Activated naive CD4-positive, alpha-beta T cell treated with anti-CD3 and anti-CD28 coated beads, Interleukin-2, amount 10 ng/mL, durations not matched to agents 7 days and 5 days (primary cell): ENCODE results near the gene EPHB4.

Experiments
- CTCF ChIA-PET: fragments of 350-600 bp; sonication (Branson Sonifier 250); formaldehyde crosslinking; loops from one replicate; lab custom pipeline; 2021; ENCODE audit warnings: antibody characterized with exemption; lab: Charles Lee
- DNase-seq: peaks from one replicate; pipeline ENCODE4 v3.0.0-alpha.2; 2020
- H3K27ac Mint-ChIP-seq: one replicate; pipeline ENCODE4 v1.8.0; 2021; ENCODE audit warnings: mild to moderate bottlenecking, moderate library complexity, mixed read lengths
- H3K27me3 Mint-ChIP-seq: one replicate; pipeline ENCODE4 v1.8.0; 2021; ENCODE audit warnings: mild to moderate bottlenecking, mixed read lengths
- H3K36me3 Mint-ChIP-seq: one replicate; pipeline ENCODE4 v1.8.0; 2021; ENCODE audit warnings: mixed read lengths
- H3K4me1 Mint-ChIP-seq: one replicate; pipeline ENCODE4 v1.8.0; 2021; ENCODE audit warnings: mixed read lengths
- H3K4me3 Mint-ChIP-seq: one replicate; pipeline ENCODE4 v1.8.0; 2021; ENCODE audit warnings: mild to moderate bottlenecking, moderate library complexity, mixed read lengths
- H3K9me3 Mint-ChIP-seq: one replicate; pipeline ENCODE4 v1.8.0; 2021; ENCODE audit warnings: mixed read lengths

EPHB4 gene

DNA sequence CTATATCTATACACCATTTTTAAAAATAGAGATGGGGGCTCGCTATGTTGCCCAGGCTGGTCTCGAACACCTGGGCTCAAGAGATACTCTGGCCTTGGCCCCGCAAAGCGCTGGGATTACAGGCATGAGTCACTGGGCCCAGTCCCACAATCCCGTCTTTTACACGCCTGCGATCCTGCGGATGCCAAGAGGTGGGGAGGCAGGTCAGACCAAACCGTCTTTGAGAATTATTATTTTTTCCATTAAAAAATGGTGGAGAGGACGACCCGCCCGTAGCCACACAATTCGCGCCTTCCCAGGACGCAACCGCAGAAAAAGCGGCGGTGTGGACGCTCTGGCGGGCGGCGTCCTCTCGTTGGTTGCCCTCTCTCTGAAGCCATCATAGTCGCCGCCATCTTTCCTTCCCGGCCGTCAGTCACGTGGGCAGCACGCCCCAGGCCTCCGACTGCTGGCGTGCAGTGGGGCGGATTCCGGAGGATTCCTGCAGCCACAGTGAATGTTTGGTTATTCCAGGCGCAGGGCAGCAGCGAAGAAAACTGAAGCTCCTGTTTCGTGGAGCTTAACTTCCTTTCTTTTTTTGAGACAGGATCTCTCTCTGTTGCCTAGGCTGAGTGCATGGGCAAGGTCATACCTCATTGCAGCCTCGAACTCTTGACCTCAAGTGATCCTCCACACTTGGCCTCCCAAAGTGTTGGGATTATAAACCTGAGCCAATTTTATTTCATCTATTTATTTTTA lies 9.9 kb upstream of the EPHB4 start:
- Mint-ChIP-seq H3K36me3 (no peaks in the 10 kb centered on the region), H3K4me3 (peak overlapping the region; percentile 69), H3K27ac (peak overlapping the region; percentile 73), H3K4me1 (peaks cover 20% of the 10 kb centered on the region), H3K27me3 (peaks cover 9% of the 10 kb centered on the region), H3K9me3 (no peaks in the 10 kb centered on the region)
- DNase-seq, result peak; percentile 83
- CTCF ChIA-PET, result interaction anchor here (1.5 to 2.4 kb wide), 2 partner anchors 14 to 15 kb away, joined by 5 to 7 read pairs; partner anchors contain the start of gene SLC12A9

DNA sequence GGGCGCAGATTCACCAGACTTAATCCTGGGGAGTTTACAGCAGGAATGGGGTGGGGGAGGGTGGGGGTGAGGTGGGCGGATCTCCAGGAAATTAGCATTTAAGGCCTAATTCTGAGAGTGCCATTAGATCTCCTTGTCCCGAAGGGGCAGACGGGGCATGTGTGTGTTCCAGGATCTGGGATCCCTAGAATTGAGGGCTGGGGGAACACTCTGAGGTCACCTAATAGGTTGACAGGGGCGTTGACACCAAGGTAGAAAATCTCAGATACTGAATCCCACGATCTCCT lies 9.4 kb upstream of the EPHB4 start:
- Mint-ChIP-seq H3K27ac (peak overlapping the region; percentile 73), H3K4me1 (peaks cover 20% of the 10 kb centered on the region), H3K27me3 (peaks cover 10% of the 10 kb centered on the region), H3K9me3 (no peaks in the 10 kb centered on the region), H3K4me3 (peak overlapping the region; percentile 69), H3K36me3 (no peaks in the 10 kb centered on the region)
- no peak for DNase-seq
- CTCF ChIA-PET, result interaction anchor here (1.5 to 2.4 kb wide), 2 partner anchors 15 to 16 kb away, joined by 5 to 7 read pairs; partner anchors contain the start of gene SLC12A9

DNA sequence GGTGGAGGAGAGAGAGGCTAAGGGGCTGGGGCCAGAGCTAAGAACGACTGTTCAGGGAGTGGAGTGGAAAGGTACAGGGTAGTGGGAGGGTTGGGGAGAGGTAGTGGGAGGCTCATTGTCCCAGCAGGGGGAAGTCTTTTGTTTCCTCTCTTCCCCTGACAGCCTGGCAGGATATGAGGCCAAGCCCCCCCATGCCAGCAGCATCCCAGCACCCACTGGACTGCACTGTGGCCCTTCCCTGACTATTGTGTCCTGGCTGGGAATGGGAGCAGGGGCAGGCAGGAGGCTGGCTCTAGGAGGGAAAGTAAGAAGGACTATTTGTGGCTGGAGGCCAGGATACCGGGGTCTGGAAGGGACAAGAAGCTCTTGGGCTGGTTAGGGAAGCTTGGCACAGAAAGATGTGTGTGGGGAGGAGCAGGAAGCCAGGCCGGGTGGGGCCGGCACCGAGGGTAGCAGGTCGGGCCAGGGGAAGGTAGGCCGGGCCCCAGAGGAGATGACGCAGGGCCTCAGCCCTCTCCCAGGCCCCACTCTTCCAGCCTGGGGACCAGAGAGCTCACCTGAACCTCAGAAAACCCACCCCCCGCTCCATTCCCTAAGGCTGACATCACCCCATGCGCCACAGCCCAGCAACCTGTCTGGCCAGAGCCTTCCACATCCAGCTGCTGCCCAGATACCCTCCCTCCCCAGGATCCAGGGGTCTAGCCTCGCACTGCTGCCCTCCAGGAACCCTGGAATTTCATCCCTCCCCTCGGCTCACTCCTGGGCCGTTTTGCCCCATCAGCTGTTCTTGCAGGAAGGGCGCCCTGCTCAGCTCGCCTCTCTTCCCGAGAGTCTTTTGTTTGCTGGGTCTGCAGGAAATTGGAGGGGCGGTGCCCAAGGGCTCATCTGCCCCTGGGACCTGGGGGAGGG lies 8.8 kb upstream of the EPHB4 start:
- Mint-ChIP-seq H3K4me3 (peak overlapping the region; percentile 8), H3K27me3 (peaks cover 13% of the 10 kb centered on the region), H3K36me3 (no peaks in the 10 kb centered on the region), H3K4me1 (peaks cover 20% of the 10 kb centered on the region), H3K9me3 (no peaks in the 10 kb centered on the region), H3K27ac (peak overlapping the region; percentile 19)
- no peak for DNase-seq
- CTCF ChIA-PET, result interaction anchor here (1.5 to 2.4 kb wide), 2 partner anchors 15 to 16 kb away, joined by 5 to 7 read pairs; partner anchors contain the start of gene SLC12A9

DNA sequence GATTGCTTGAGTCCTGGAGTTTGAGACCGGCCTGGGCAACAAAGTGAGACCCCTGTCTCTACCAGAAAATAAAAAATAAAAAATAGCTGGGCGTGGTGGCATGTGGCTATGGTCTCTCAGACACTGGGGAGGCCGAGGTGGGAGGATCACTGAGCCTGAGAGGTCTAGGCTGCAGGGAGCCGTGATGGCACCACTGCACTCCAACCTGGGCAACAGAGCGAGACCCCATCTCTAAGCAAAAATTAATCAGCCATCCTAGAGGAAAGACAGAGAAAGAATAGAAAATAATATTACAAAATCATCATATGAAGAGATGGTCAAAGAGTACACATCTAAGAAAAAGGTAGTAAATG lies 4.9 kb upstream of the EPHB4 start:
- peaks cover 45% of the 10 kb centered on the region for H3K27me3 Mint-ChIP-seq
- no peak overlapping the region for H3K4me3 Mint-ChIP-seq
- DNase-seq, result no peak
- H3K27ac Mint-ChIP-seq, result no peak overlapping the region
- no peaks in the 10 kb centered on the region for H3K9me3 Mint-ChIP-seq
- peaks cover 28% of the 10 kb centered on the region for H3K4me1 Mint-ChIP-seq
- peaks cover 1% of the 10 kb centered on the region for H3K36me3 Mint-ChIP-seq
- CTCF ChIA-PET, result interaction anchor here (0.7 to 1.0 kb wide), 2 partner anchors 20 to 33 kb away, joined by 3 read pairs; partner anchors contain the start of gene SLC12A9

DNA sequence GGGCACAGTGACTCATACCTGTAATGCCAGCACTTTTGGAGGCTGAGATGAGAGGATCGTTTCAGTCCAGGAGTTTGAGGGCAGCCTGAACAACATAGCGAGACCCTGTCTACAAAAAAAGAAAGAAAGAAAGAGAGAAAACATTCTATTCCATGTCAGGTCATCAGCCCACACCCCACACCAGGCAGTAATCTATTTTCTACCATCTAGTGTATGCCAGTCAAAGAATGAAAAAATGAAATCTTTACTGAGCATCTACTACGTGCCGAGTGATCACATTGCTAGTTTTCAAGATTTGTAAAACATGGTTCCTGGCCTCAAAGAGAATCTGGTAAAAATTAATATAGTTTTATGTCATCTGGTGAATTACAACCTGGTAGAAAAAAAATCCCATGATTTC lies 3.1 kb upstream of the EPHB4 start:
- Mint-ChIP-seq H3K27ac (no peak overlapping the region), H3K4me3 (no peak overlapping the region), H3K36me3 (peaks cover 3% of the 10 kb centered on the region), H3K9me3 (no peaks in the 10 kb centered on the region), H3K27me3 (peaks cover 62% of the 10 kb centered on the region), H3K4me1 (peaks cover 24% of the 10 kb centered on the region)
- CTCF ChIA-PET, result no interaction called here
- DNase-seq, result no peak

DNA sequence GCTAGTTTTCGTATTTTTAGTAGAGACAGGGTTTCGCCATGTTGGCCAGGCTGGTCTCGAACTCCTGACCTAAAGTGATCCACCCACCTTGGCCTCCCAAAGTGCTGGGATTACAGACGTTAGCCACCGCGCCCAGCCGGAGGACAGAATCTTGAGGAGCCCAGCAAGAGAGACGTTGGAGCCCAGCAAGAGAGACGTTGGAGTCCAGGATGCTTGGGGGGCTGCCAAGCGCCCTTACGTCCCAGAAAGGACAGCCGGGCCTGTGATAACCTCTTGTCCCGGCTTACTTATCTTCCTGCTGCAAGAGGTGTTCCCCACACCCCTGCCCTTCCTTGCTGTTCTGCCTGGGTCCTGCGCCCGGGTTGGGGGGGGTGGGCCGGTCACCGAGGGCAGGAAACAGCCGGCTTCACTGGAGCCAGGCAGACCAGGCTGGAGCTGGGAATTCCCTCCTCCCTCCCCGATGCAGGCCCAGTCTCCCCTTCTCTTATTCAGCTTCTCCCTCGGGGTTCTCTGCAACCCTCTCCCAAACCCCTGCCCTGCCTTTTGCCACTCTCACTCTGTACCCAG lies 1.9 kb upstream of the EPHB4 start:
- CTCF ChIA-PET, result interaction anchor here (1.1 kb wide), 1 partner anchor 104 kb away, joined by 3 read pairs; no protein-coding TSS in a partner anchor

DNA sequence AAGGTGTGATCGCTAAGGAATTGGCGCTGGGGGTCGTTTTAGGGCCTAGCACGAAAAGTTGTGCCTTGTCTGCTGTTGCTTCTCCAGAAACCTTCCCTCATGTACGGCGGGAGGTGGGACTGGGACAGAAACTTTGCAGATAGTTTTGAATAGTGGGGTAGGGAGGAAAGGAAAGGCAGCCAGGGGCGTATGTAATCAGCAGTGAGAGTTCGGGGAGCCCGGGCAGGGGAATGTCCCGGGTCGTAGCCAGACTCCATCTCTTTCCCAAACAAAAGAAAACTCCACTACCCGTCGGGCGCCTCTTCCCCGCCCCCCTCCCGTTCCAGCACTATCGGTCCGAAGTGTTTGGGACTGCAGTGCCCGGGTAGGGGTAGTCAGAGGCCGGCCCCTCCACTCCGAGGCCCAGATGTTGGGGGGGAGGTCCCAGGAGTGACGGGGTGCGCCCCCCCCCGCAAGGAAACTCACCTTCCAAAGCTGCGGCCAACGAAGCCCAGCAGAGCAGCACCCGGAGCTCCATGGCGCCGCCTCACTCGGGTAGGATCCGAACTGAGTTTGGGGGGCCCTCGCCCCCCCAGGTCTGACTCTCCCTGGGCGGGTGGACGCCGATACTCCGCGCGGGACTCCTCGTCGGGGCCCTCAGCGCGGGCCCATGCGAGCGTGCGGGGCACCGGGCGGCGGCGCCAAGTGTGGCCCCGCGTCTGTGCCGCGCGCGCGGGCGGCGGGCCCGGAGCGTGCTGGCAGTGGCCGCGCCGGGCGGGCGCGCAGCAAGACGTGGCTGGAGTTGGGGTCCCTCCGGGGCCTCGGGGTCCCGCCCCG lies 601 bp downstream of the EPHB4 start:
- peaks cover 26% of the 10 kb centered on the region for H3K4me1 Mint-ChIP-seq
- CTCF ChIA-PET, result no interaction called here
- H3K36me3 Mint-ChIP-seq, result peaks cover 3% of the 10 kb centered on the region
- H3K27ac Mint-ChIP-seq, result no peak overlapping the region
- H3K27me3 Mint-ChIP-seq, result peaks cover 81% of the 10 kb centered on the region
- peak overlapping the region; percentile 62 for H3K4me3 Mint-ChIP-seq
- no peak for DNase-seq
- no peaks in the 10 kb centered on the region for H3K9me3 Mint-ChIP-seq

More for the DNA sequence above, 1.9 kb upstream of the EPHB4 start:
- Mint-ChIP-seq H3K36me3 (peaks cover 3% of the 10 kb centered on the region), H3K4me1 (peaks cover 26% of the 10 kb centered on the region), H3K27ac (no peak overlapping the region), H3K4me3 (no peak overlapping the region), H3K27me3 (peaks cover 74% of the 10 kb centered on the region), H3K9me3 (no peaks in the 10 kb centered on the region)
- DNase-seq, result no peak

DNA sequence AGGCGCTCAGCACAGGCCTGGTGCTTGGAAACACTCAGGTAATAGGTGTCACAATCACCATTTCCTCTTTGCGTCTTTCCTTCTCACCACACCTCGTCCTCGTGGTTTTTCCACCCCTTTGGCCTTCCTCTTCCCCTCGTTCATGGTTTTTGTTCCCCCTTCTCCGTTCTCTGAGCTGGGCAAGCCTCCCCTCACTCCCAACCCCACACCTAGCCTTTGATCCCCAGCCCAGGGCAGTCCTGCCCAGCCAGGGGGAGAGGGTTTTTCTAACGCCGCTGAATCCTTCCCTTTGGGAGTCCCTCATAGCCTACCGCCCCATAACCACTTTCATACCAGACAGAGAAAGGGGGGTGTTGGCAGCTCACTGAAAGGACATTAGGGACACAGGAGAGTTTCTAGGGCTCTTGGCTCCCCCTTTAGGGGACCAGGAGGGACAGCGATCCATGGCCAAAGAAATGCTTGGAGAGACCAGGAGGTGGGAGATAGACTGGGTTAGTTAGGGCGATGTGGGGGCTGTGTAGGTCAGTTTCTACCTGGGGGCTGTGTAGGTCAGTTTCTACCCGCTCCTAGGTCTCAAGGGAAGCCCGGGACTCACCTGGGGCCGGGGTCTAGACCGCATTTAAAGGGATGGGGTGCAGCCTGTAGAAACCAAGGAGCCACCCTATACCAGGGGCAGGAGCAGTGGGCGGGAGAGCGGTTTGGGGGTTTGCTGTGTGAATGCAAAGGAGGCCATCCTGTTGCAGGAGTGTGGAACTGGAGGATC lies 1.4 kb downstream of the EPHB4 start:
- peaks cover 26% of the 10 kb centered on the region for H3K4me1 Mint-ChIP-seq
- no peak for DNase-seq
- CTCF ChIA-PET, result no interaction called here
- H3K27me3 Mint-ChIP-seq, result peaks cover 78% of the 10 kb centered on the region
- H3K9me3 Mint-ChIP-seq, result no peaks in the 10 kb centered on the region
- H3K36me3 Mint-ChIP-seq, result peaks cover 3% of the 10 kb centered on the region
- no peak overlapping the region for H3K27ac Mint-ChIP-seq
- H3K4me3 Mint-ChIP-seq, result peak overlapping the region; percentile 62

DNA sequence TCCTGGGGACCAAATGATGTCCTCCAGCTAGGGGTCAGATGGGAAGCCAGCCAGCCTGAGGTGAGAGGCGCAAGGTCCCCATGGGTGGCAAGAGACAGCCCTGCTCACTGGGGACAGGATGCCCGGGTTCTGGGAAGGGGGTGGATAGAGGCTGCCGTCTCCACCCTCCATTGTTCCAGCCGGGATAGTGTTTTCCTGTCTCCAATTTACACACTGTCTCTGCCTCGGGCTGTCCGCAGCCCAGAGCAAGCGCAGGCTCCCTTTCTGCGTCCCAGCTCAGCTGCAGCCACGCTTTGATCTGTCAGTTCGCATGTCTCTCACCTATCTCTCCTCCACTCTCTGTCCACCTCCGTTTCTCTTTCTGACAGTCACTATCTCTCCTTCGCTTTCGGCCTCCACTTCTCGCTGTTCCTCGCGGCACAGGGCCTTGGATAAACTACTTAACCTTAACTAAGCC lies 2.1 kb downstream of the EPHB4 start:
- Mint-ChIP-seq H3K4me3 (no peak overlapping the region), H3K27me3 (peaks cover 71% of the 10 kb centered on the region), H3K4me1 (peaks cover 26% of the 10 kb centered on the region), H3K9me3 (no peaks in the 10 kb centered on the region), H3K27ac (no peak overlapping the region), H3K36me3 (peaks cover 3% of the 10 kb centered on the region)
- no peak for DNase-seq
- CTCF ChIA-PET, result no interaction called here

DNA sequence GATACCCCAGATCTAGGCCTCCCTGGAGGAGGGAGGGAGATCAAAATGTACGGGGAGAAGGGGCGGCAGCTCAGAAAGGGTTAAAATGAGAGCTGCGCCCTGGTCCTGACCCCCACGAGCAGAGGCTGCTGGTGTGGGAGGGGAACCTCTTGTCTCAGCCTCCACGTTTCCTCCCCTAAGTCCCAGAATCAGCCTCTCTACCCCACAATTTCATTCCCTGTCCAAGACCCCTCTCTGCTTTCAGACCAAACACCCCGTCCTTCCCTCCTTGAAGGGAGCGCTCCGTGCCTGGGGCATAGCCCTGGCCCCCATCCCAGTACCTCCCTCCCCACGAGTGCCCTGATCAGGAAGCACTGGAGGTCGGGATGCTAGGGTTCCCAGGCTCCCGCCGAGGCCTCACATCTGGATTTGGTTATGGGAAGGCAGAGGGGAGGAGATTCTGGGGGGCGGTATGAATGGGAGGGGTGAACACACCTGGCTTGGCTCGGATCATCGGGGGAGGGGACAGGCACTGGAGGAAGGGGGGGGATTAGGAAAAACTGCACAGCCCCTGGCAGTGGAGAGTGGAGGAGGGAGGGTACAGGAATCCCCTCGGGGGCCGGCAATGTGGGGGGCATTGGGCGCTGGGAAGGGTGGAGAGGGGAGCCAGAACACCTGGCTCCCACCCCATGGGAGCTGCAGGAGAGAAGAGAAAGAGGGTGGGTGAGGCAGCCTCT lies 2.7 kb downstream of the EPHB4 start:
- peaks cover 3% of the 10 kb centered on the region for H3K36me3 Mint-ChIP-seq
- no peak for DNase-seq
- H3K4me1 Mint-ChIP-seq, result peaks cover 26% of the 10 kb centered on the region
- H3K27me3 Mint-ChIP-seq, result peaks cover 65% of the 10 kb centered on the region
- CTCF ChIA-PET, result no interaction called here
- H3K9me3 Mint-ChIP-seq, result no peaks in the 10 kb centered on the region
- H3K27ac Mint-ChIP-seq, result no peak overlapping the region
- H3K4me3 Mint-ChIP-seq, result no peak overlapping the region

DNA sequence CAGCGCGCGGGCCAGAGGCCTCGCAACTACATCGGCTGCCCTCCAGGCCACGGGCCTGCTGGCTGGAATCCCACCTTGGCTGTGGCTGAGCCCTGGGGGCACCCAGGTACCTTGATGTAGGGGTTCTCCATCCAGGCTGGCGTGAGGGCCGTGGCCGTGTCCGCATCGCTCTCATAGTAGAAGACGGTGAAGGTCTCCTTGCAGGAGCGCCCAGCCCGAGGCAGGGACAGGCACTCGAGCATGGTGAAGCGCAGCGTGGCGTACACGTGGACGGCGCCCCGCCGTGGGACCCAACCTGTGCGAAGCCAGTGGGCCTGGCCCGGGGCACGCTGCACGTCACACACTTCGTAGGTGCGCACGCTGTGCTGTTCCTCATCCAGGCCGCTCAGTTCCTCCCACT lies 3.8 kb downstream of the EPHB4 start:
- Mint-ChIP-seq H3K4me3 (no peak overlapping the region), H3K36me3 (peaks cover 3% of the 10 kb centered on the region), H3K4me1 (peaks cover 21% of the 10 kb centered on the region), H3K27me3 (peaks cover 54% of the 10 kb centered on the region), H3K9me3 (no peaks in the 10 kb centered on the region), H3K27ac (no peak overlapping the region)
- DNase-seq, result no peak
- CTCF ChIA-PET, result interaction anchor here (1.2 kb wide), 1 partner anchor 23 kb away, joined by 3 read pairs; no protein-coding TSS in a partner anchor

DNA sequence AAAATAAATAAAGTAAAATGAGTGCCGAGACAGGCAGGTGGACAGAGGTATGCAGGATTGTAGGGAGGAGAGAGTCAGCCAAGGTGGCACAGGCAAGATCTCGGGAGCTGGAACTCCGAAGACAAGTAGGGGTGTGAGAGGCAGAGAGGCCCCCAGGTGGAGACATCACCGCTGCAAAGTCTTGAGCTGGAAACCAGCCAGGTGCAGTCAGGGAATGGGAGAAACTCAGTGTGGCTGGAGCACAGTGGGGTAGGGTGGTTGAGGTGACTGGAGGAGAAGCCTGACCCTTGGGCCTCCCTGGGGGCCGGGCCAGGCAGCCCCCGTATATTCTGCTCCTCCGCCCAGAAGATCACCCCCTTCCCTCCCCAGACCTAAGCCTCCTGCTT lies 4.2 kb downstream of the EPHB4 start:
- peaks cover 50% of the 10 kb centered on the region for H3K27me3 Mint-ChIP-seq
- H3K9me3 Mint-ChIP-seq, result no peaks in the 10 kb centered on the region
- H3K4me3 Mint-ChIP-seq, result no peak overlapping the region
- peaks cover 3% of the 10 kb centered on the region for H3K36me3 Mint-ChIP-seq
- CTCF ChIA-PET, result interaction anchor here (1.2 kb wide), 1 partner anchor 22 kb away, joined by 3 read pairs; no protein-coding TSS in a partner anchor
- peaks cover 19% of the 10 kb centered on the region for H3K4me1 Mint-ChIP-seq
- H3K27ac Mint-ChIP-seq, result no peak overlapping the region
- no peak for DNase-seq
